ENCODE measurements around the gene CHAF1A.
A peak's percentile ranks its signal among the peaks of the same experiment; 100 is the strongest.

Gene CHAF1A

DNA sequence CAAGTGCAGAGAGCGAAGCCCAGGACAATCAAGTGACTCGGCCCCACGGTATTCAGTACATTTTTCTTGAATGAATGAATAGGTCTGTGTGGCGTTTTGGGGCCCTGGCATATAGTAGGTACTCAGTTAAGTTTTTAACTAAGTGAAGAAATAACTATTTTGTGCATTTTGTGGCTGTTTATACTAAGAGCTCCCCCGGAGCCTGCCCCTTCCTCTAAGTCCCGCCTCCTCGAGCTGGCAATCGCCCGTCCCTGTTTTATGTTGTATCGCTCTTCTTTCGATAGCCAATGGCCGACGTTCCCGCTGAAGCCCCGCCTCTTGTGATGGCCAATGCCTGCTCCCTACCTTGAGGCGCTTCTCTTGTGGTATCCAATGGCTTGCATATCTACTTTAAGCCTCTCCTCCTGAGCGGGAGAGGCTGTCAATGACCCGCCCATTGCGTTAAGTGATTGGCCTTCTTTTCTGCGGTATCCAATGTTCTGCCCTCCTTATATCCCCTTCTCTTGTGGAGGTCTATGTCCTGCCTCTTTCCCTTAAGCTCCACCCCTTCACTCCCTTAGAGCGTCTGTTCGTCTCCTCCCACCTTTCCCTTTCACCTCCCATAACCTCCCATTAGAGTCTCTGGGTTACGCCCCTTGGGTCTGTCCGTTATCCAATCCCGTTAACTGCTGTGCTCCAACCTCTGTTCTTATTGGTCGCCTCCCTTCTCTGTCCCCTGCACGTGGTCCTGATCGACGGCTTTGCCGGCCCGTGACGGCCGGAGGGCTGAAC, 69.1 kb downstream of the CHAF1A start:
- H3K4me3 ChIP-seq (ENCODE audit: low read depth, low read length) = peak overlapping the region; percentile 62
- TF ChIP-seq, protein P1, sequence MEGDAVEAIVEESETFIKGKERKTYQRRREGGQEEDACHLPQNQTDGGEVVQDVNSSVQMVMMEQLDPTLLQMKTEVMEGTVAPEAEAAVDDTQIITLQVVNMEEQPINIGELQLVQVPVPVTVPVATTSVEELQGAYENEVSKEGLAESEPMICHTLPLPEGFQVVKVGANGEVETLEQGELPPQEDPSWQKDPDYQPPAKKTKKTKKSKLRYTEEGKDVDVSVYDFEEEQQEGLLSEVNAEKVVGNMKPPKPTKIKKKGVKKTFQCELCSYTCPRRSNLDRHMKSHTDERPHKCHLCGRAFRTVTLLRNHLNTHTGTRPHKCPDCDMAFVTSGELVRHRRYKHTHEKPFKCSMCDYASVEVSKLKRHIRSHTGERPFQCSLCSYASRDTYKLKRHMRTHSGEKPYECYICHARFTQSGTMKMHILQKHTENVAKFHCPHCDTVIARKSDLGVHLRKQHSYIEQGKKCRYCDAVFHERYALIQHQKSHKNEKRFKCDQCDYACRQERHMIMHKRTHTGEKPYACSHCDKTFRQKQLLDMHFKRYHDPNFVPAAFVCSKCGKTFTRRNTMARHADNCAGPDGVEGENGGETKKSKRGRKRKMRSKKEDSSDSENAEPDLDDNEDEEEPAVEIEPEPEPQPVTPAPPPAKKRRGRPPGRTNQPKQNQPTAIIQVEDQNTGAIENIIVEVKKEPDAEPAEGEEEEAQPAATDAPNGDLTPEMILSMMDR (IDR thresholded peaks at IDR 0.05; ENCODE audit: low read depth, low read length) = no peak

DNA sequence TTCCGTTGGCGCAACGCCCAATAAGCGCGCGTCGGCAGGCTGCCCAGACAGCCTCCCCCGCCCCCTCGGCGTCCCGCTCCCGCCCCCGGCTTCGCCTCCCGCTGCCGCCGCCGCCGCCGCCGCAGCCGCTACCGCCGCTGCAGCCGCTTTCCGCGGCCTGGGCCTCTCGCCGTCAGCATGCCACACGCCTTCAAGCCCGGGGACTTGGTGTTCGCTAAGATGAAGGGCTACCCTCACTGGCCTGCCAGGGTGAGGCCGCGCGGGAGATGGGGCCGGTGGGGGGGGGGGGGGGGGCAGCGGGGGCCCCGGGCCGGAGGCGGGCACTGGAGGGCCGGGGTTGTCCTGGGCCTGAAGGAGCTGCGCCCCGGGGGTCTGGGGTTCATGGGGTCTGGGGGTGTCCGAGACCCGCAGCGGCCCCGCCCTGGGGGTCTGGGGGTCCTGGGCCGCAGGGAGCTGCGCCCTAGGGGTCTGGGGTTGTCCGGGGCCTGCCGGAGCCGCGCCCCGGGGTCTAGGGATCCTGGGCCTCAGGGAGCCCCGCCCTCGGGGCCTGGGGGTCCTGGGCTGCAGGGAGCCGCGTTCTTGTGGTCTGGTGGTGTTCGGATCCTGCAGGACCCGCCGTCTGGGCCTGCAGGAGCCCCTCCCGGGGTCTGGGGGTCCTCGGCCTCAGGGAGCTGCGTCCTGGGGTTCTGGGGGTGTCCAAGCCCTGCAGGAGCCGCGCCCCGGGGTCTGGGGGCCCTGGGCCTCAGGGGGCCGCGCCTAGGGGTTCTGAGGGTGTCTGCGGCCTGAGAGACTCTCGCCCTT, 69.9 kb downstream of the CHAF1A start, which contains the start of gene HDGFL2:
Gene HDGFL2, plus strand, starts transcription at position 124 of the 801 bp plus-strand sequence. Its CDS starts 54 bp downstream, at position 178.
- TF ChIP-seq, protein P1 (IDR thresholded peaks at IDR 0.05; ENCODE audit: low read depth, low read length) = no peak
- peak within 1 kb of the TSS; percentile 92 for H3K4me3 ChIP-seq (ENCODE audit: low read depth, low read length)

DNA sequence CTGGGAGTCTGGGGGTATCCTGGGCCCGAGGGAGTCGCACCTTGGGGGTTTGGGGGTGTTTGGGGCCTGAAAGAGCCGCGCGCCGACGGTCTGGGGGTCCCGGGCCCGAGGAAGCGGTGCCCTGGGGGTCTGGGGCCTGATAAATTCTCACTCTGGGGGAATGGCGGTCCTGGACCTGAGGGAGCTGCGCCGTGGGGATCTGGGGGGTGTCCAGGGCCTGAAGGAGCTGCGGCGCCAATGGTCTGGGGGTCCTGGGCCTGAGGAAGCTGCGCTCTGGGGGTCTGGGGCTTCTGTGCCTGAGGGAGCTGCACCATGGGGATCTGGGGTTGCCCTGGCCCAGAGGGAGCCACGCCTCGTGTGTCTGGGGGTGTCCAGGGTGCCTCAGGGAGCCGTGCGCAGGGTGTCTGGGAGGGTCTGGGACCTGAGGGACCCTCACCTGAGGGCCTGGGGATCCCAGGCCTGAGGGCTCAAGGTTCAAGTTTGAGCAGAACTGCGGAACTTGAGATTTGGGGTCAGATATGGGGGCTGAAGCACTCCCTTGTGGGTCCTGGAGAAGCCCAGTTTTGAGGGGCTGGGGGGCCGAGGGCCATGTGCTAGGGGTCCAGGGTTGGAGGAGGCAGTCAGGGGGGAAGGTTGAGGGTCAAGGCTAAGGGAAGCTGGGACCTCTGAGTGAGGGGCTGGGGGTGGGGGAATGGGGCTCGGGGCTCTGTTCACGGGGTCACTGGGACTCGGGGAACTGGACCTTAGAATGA, 70.7 kb downstream of the CHAF1A start:
- TF ChIP-seq, protein P1 (IDR thresholded peaks at IDR 0.05; ENCODE audit: low read depth, low read length) = no peak
- peak overlapping the region; percentile 92 for H3K4me3 ChIP-seq (ENCODE audit: low read depth, low read length)

DNA sequence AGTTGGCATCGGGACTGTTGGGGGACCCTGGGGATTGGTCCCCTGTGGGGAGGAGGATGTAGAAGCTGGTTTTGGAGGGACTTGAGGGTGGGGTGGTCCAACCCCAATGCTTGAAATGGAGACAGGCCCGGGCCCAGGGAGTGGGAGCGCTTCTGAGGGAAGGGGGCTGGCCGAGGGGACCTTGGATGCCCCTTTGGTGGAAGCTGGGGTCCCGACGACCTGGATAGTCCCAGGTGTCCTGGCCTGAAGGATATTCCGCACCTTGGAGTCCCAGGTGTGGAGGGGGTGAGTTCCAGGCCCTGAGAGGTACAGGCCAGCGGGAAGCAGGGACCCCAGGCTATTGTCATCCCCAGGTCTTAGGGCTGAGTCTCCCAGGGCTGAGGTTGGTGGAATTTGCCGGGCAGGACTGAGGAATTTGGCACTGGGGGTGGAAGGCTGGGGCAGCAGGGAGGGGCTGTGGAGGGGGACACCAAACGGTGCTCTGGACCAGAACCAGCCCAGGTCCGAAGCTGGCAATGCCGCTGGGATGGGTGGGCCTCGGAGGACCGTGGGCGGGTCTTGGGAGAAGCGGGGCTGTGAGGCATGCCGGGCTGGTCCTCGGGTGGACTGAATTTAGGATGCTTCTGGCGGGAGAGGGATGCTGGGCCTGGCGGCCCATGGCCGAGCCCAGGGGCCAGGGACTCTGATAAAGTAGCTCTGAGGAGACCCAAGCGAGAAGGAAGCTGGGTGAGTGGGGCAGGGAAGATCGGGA, 71.5 kb downstream of the CHAF1A start:
- H3K4me3 ChIP-seq (ENCODE audit: low read depth, low read length) = peak overlapping the region; percentile 92

DNA sequence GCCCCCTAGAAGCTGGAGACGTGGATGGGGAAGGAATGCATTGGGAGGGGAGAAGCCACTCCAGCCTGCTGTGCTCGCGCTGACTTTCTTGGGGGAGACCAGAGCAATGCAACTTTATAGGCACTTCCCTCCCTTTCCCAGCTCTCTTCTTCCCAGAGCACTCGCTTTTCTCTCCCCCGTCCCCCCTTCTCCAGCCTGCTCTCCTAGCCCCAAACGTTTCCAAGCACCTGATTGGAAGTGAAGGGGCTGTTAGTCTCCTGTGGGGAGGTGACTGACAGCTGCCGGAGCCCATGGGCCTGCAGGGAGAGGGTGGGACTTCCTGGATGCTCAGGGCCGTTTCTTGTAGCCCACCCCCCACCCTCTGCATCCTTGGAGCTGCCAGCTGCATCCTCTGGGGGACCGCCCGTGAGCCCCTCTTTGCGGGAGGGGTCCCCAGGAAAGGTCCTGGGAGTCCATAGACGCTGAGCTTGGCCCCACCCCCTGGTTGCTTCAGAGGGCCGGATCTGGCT, 72.1 kb downstream of the CHAF1A start:
- H3K4me3 ChIP-seq (ENCODE audit: low read depth, low read length) = peak overlapping the region; percentile 92
- TF ChIP-seq, protein P1 (IDR thresholded peaks at IDR 0.05; ENCODE audit: low read depth, low read length) = no peak

More for the DNA sequence above, 71.5 kb downstream of the CHAF1A start:
- TF ChIP-seq, protein P1 (IDR thresholded peaks at IDR 0.05; ENCODE audit: low read depth, low read length) = no peak

DNA sequence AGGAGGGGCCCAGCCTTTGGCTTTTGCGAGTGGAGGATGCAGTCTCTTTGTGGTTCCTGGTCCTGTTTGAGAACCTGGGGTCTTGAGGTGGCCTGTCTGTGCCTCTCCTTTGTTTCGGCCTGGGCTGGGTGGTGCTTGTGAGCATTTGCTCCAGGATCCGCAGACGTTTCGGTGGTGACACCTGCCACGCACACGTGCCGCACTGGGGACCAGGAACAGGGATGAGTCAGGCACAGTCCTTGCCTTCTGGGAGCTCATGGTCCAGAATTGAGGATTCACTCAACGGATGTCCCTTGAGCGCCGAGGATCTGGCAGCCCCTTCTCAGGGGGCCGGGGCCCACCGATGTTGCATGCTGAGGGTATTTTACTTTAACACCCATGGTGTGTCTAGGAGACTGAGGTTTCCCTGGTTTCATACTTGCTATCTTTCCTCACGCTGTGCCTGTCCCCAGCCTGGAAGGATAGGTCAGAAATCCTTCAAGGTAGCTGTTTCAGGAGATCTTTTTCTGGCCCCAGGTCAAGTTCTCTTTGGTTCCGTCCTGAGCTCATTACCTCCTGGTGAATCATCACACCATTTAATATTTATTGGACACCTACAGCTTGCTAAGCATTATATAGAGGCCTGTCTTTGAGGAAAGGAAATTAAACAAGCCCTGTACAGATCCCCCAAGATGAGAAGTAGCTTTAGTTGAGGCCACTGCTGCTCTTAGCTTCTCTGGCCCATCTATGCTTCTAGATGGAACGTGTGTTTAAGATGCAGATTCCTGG, 74.8 kb downstream of the CHAF1A start:
- TF ChIP-seq, protein P1 (IDR thresholded peaks at IDR 0.05; ENCODE audit: low read depth, low read length) = no peak
- H3K4me3 ChIP-seq (ENCODE audit: low read depth, low read length) = no peak overlapping the region

Data from WI38 (cell line).